Caco-2 (cell line): ENCODE data around the gene LOC101059915.
"Not testable (repeated sequence)": the region's sequence is repeated elsewhere in the genome, so short reads cannot be mapped to it uniquely, and the experiment has no call there.

ENCODE experiments used
- BruUV-seq: library from RNA; stranded (reverse); fragments of 400-500 nt; replicated peaks from 2 replicates; lab custom pipeline; 2021; lab: Mats Ljungman, UMichigan
- CTCF ChIA-PET: fragments of 300-600 bp; sonication (Branson Sonifier 250); formaldehyde crosslinking; loops from one replicate; lab custom pipeline; 2022; ENCODE audit warnings: antibody characterized with exemption; lab: Charles Lee
- POLR2A ChIA-PET: fragments of 300-600 bp; sonication (Branson Sonifier 250); formaldehyde crosslinking; loops from one replicate; lab custom pipeline; 2022; ENCODE audit warnings: antibody characterized with exemption; lab: Charles Lee
- DNase-seq, 2 experiments: peaks; one replicate each; pipeline versions ENCODE4 v3.0.0 to v3.0.0-alpha.2; 2020 to 2022
- H3K27me3 ChIP-seq: replicated peaks from 2 replicates; pipeline ENCODE4 v1.6.0; 2011; ENCODE audit warnings: low read length; ENCODE audit not compliant: control insufficient read depth, insufficient read depth
- H3K36me3 ChIP-seq: 2 replicates; pipeline ENCODE4 v1.5.1; 2011; ENCODE audit warnings: low read length; ENCODE audit not compliant: control insufficient read depth, insufficient read depth
- H3K4me1 ChIP-seq: fragments of 250-450 bp; sonication (Bioruptor Pico); 2 replicates; pipeline ENCODE4 v1.5.1; 2020; ENCODE audit warnings: mild to moderate bottlenecking
- H3K4me3 ChIP-seq: 2 replicates; pipeline ENCODE4 v1.5.1; 2011; ENCODE audit warnings: low read depth, mild to moderate bottlenecking, control low read depth, low read length
- H3K9me3 ChIP-seq: fragments of 250-450 bp; sonication (Bioruptor Pico); 2 replicates; pipeline ENCODE4 v1.5.1; 2020; ENCODE audit warnings: mild to moderate bottlenecking, moderate library complexity
- H3K27ac Mint-ChIP-seq: one replicate; pipeline ENCODE4 v1.8.0; 2022; ENCODE audit warnings: mixed read lengths; ENCODE audit not compliant: unreplicated experiment
- H3K27me3 Mint-ChIP-seq: one replicate; pipeline ENCODE4 v1.8.0; 2022; ENCODE audit warnings: mixed read lengths; ENCODE audit not compliant: insufficient read depth, unreplicated experiment
- H3K36me3 Mint-ChIP-seq: one replicate; pipeline ENCODE4 v1.8.0; 2022; ENCODE audit warnings: mild to moderate bottlenecking, mixed read lengths; ENCODE audit not compliant: insufficient read depth, unreplicated experiment
- H3K4me1 Mint-ChIP-seq: one replicate; pipeline ENCODE4 v1.8.0; 2022; ENCODE audit warnings: low read depth, mixed read lengths; ENCODE audit not compliant: unreplicated experiment
- H3K4me3 Mint-ChIP-seq: one replicate; pipeline ENCODE4 v1.8.0; 2022; ENCODE audit warnings: mild to moderate bottlenecking, moderate library complexity, mixed read lengths; ENCODE audit not compliant: unreplicated experiment
- H3K9me3 Mint-ChIP-seq: one replicate; pipeline ENCODE4 v1.8.0; 2022; ENCODE audit warnings: mixed read lengths; ENCODE audit not compliant: unreplicated experiment
- intact Hi-C: fragments of 100-400 bp; cut with micrococcal nuclease; formaldehyde crosslinking; loops from one replicate; pipeline ENCODE4 v1.10.0; 2022; ENCODE audit not compliant: unreplicated experiment
- TF ChIP-seq, protein P1 (sequence below), 2 experiments: fragments of 200-600 bp in 1 of 2; IDR thresholded peaks; 1 replicate in 1 of 2; 2 replicates in 1 of 2; pipeline versions ENCODE4 v1.5.1 to v1.8.0; 2011 to 2022; ENCODE audit warnings: antibody characterized with exemption in 1 of 2, control low read depth in 1 of 2, inconsistent platforms in 1 of 2, low read depth in 1 of 2, low read length in 1 of 2, mild to moderate bottlenecking in 1 of 2, moderate library complexity in 1 of 2; ENCODE audit not compliant: insufficient read depth in 1 of 2, severe bottlenecking in 1 of 2, unreplicated experiment in 1 of 2

Gene LOC101059915

DNA sequence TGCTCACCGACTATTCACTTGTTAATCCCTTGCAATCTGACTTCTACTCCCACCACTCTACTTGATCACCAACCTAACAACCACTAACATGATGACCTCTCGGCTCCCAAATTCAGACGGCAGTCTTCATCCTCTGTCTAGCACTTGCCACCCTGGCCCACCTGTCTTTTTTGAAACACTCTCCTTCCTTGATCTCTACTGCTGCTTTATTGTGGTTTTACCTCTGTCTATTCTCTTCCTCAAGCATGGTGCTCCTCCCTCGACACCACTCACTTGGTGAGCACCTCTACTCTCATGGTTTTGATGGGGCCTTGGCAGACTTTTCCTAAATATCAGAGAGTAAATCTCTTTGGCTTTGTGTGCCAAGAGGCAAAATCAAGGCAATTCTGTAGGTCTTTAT is 27.3 kb upstream of the LOC101059915 start:
- ChIA-PET CTCF (no interaction called here), POLR2A (no interaction called here)
- H3K36me3 ChIP-seq, result no peaks in the 10 kb centered on the region
- TF ChIP-seq, protein P1, sequence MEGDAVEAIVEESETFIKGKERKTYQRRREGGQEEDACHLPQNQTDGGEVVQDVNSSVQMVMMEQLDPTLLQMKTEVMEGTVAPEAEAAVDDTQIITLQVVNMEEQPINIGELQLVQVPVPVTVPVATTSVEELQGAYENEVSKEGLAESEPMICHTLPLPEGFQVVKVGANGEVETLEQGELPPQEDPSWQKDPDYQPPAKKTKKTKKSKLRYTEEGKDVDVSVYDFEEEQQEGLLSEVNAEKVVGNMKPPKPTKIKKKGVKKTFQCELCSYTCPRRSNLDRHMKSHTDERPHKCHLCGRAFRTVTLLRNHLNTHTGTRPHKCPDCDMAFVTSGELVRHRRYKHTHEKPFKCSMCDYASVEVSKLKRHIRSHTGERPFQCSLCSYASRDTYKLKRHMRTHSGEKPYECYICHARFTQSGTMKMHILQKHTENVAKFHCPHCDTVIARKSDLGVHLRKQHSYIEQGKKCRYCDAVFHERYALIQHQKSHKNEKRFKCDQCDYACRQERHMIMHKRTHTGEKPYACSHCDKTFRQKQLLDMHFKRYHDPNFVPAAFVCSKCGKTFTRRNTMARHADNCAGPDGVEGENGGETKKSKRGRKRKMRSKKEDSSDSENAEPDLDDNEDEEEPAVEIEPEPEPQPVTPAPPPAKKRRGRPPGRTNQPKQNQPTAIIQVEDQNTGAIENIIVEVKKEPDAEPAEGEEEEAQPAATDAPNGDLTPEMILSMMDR (IDR thresholded peaks at IDR 0.05; ENCODE audit: insufficient read depth in 1 of 2, low read depth in 1 of 2, low read length in 1 of 2, severe bottlenecking in 1 of 2, unreplicated experiment in 1 of 2), result no peak
- Mint-ChIP-seq H3K36me3 (no peaks in the 10 kb centered on the region), H3K4me3 (no peak overlapping the region), H3K9me3 (no peaks in the 10 kb centered on the region), H3K27ac (no peak overlapping the region), H3K4me1 (no peaks in the 10 kb centered on the region), H3K27me3 (no peaks in the 10 kb centered on the region)
- H3K4me3 ChIP-seq, result no peak overlapping the region
- BruUV-seq, result no TSS peak
- intact Hi-C loops, result no loop called here
- no peaks in the 10 kb centered on the region for H3K27me3 ChIP-seq
- no peak for DNase-seq
- H3K4me1 ChIP-seq, result no peaks in the 10 kb centered on the region
- no peaks in the 10 kb centered on the region for H3K9me3 ChIP-seq

DNA sequence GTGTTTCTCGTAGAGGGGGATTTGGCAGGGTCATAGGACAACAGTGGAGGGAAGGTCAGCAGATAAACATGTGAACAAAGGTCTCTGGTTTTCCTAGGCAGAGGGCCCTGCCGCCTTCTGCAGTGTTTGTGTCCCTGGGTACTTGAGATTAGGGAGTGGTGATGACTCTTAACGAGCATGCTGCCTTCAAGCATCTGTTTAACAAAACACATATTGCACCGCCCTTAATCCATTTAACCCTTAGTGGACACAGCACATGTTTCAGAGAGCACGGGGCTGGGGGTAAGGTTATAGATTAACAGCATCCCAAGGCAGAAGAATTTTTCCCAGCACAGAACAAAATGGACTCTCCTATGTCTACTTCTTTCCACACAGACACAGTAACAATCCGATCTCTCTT is 22.9 kb upstream of the LOC101059915 start:
- H3K36me3 Mint-ChIP-seq, H3K27ac Mint-ChIP-seq, intact Hi-C loops, H3K4me3 ChIP-seq, H3K9me3 ChIP-seq, H3K4me1 Mint-ChIP-seq, H3K4me3 Mint-ChIP-seq, H3K27me3 Mint-ChIP-seq, CTCF ChIA-PET, BruUV-seq, POLR2A ChIA-PET, H3K9me3 Mint-ChIP-seq, H3K4me1 ChIP-seq, DNase-seq, H3K27me3 ChIP-seq, H3K36me3 ChIP-seq: not testable (repeated sequence)

DNA sequence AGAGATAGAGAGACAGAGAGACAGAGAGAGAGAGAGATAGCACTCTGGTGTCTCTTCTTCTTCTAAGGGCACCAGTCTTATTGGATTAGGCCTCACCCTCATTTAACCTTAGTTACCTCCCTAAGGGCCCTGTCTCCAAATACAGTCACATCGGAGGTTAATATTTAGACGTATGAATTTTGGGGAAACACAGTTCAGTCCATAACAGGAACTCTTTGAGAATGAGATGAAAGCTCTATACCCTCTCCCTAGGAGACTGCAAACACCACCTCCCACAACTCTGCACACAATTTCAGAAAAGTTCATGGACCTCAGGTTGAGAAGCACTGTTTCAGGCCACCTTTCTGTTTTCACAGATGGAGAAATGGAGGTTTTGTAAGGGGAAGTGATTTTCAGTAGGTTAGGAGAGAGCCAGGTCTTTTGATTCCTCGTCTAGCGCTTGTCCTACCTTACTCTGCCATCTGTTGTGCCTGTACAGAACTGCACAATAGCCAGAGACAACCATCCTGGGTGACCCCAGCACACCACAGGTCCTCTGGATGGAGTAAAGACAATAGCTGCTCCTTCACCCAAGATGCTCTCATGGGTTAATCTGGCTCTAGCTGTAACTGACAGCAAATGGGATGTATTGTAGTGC is 16.9 kb upstream of the LOC101059915 start:
- ChIA-PET CTCF (no interaction called here), POLR2A (no interaction called here)

More for the DNA sequence above, 16.9 kb upstream of the LOC101059915 start:
- Histone ChIP-seq H3K4me1 (no peaks in the 10 kb centered on the region), H3K36me3 (no peaks in the 10 kb centered on the region), H3K27me3 (no peaks in the 10 kb centered on the region), H3K9me3 (no peaks in the 10 kb centered on the region), H3K4me3 (no peak overlapping the region)
- intact Hi-C loops, result loop anchor here (5.0 kb wide), 2 partner anchors 33 to 78 kb away; partner anchors contain the start of gene CXCR3
- no TSS peak for BruUV-seq
- no peaks in the 10 kb centered on the region for H3K27me3 Mint-ChIP-seq
- DNase-seq, result peak in 1 of 2 experiments; percentile 28
- H3K9me3 Mint-ChIP-seq, result no peaks in the 10 kb centered on the region
- H3K4me1 Mint-ChIP-seq, result no peaks in the 10 kb centered on the region
- H3K4me3 Mint-ChIP-seq, result no peak overlapping the region
- TF ChIP-seq, protein P1 (IDR thresholded peaks at IDR 0.05; ENCODE audit: insufficient read depth in 1 of 2, low read depth in 1 of 2, low read length in 1 of 2, severe bottlenecking in 1 of 2, unreplicated experiment in 1 of 2), result peak in 1 of 2 experiments; percentile 29
- no peaks in the 10 kb centered on the region for H3K36me3 Mint-ChIP-seq
- no peak overlapping the region for H3K27ac Mint-ChIP-seq
